GM12892 (cell line): ENCODE data around the gene CARMIL1.
A peak's percentile ranks its signal among the peaks of the same experiment; 100 is the strongest.

Source experiments
- DNase-seq: peaks from one replicate; pipeline ENCODE4 v3.0.0; 2011; ENCODE audit not compliant: insufficient read length
- FAIRE-seq: peaks from 2 replicates; lab custom pipeline; 2011; peaks lifted over from hg19 to GRCh38; lab: Jason Lieb, UNC
- POLR2A ChIP-seq: IDR thresholded peaks from 2 replicates; pipeline ENCODE4 v1.6.1; 2011; ENCODE audit warnings: low read depth, low read length, control low read depth
- POLR2AphosphoS5 ChIP-seq: IDR thresholded peaks from 2 replicates; pipeline ENCODE4 v1.6.1; 2011; ENCODE audit warnings: low read depth, low read length, control low read depth
- TAF1 ChIP-seq: IDR thresholded peaks from 2 replicates; pipeline ENCODE4 v1.6.1; 2011; ENCODE audit warnings: low read depth, mild to moderate bottlenecking, control low read depth, low read length, borderline replicate concordance

The CARMIL1 gene

DNA sequence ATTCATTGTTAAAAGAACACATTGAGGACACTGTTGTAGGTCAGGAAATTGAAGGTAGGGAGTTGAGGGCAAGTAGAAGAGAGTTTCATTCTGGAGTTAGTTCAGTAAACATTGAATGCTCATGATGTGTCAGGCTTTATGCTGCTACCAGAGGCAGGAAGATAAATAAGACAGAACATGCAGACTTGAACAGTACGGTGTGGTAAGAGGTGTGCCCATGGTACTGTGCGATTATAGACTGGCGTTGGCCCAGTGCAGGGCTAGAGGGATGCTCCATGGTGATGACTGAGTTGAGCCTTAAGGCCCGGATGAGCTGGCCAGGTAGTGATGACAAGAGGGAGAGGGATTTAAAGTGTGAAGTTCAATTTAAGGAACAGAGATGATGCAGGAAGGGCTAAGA, 50.8 kb downstream of the CARMIL1 start:
- DNase-seq (no peak), FAIRE-seq (peak; percentile 38)
- TF ChIP-seq TAF1, result no peak
- TF ChIP-seq POLR2AphosphoS5, result no peak
- TF ChIP-seq POLR2A, result no peak

DNA sequence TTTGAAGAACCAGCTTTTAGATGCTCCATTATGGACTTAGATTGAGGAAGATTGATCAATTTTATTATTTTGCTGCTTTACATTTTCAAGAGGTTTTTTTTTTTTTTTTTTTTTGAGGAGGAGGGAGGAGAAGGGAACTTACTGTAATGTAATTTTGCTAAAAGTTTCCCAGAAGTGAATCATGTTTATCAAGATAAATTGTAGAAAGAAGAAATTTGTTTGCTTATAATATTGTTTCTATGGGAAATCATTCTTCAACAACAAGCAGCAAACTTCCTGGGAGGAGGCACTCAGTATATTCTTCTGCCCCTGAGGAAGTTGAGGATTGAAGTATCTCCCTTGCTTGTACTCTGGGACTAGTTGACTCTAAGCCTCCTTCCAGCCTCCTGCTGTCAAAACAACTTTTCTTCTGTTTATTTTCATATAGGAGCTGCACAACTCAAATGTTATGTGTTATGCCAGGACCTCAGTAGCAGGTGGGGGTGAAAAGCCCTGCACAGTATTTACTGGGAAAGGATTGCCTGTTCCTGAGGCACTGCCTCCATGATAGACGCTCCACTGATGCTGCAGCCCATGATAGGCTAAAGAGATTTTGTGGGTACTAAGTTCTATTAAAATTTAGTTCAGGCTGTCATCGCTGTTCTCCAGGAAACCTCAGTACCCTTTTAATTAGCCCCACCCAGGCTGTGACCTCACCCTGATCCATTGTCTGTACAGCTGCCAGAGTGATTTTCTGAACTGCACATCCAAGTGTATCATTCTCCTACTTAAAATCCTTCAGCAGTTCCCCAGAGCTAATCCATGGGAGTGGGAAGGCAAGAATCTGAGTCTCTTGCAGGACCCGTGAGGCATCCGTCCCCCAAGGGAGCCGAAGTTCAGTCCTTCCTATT, 51.9 kb downstream of the CARMIL1 start:
- no peak for DNase-seq
- TF ChIP-seq POLR2AphosphoS5, result no peak
- no peak for TF ChIP-seq POLR2A
- TF ChIP-seq TAF1, result no peak
- FAIRE-seq, result no peak

DNA sequence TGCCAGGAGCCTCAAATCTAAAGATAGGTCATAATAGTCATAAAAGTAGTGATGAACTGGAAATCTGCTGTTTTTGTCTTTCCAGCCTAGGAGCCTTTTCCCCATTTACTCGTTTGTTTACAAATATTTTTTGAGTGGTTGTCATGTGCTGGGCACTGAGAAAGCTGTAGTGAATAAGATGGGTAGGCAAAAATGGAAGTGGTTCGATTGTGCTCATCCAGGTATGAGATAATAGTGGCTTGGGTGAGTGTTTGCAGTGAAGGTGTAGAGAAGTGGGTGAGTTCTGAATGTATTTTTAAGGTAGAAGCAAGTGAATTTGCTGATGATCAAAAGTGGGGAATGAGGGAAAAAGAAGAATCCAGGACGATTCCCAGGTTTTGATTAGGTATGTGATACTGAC, 53.0 kb downstream of the CARMIL1 start:
- no peak for FAIRE-seq
- no peak for TF ChIP-seq TAF1
- TF ChIP-seq POLR2A, result no peak
- no peak for TF ChIP-seq POLR2AphosphoS5
- DNase-seq, result no peak

DNA sequence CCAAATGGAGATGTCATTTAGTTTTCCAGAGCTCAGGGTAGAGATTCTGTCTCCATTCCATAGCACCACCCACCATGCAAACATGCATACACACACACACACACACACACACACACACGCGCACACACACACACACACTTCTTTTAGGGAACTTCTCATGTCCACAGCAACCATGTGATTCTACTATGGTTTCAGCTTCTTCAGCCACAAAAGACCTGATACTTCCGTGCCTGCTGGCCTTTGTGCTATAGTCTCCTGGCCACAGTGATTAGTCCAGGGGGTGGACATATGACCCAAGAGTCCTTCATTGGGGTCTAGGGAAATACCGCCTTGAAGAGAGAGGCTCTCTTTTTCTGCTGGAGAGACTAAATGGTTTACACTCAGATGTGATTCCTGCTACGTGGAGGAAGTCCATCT, 53.5 kb downstream of the CARMIL1 start:
- no peak for TF ChIP-seq POLR2AphosphoS5
- TF ChIP-seq POLR2A, result no peak
- no peak for TF ChIP-seq TAF1
- no peak for DNase-seq
- FAIRE-seq, result peak; percentile 67

DNA sequence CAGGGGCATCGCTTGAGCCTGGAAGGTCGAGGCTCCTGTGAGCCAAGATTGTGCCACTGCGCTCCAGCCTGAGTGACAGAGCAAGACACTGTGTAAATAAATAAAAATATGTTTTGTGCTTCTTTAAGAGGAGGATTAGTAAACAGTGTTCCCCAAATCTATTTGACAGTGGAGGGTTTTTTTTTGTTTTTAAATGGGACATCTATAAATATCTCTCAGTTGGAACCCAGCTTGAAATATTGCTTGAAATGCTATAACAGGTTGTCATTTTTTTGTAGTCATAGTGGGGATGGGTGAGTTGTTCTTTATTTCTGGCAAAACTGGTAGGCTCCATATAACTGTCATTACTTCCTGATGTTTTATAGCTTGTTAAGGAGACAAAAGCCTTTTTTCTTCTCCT, 54.3 kb downstream of the CARMIL1 start:
- DNase-seq (no peak), FAIRE-seq (no peak)
- TF ChIP-seq POLR2AphosphoS5 (no peak), TAF1 (no peak), POLR2A (no peak)

DNA sequence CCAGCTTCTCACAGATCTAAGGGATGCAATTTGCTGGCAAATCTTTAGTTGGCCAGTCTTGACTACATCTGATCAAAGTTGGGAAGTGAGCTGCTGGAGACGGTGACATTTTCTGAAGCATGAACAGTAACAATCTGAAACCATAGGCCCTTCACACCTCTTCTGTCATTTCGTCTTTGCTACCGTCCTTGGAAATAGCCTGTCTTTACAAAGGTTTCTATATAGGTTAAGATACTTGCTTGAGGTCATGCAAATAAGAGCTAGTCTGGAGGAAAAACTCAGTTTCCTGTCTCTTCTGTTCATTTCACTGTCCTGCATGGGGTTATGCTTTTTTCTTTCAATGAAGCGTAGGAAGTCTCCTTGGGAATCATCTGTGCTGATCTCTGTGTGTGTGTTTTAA, 55.6 kb downstream of the CARMIL1 start:
- FAIRE-seq (peak; percentile 21), DNase-seq (no peak)
- TF ChIP-seq POLR2AphosphoS5 (no peak), POLR2A (no peak), TAF1 (no peak)

DNA sequence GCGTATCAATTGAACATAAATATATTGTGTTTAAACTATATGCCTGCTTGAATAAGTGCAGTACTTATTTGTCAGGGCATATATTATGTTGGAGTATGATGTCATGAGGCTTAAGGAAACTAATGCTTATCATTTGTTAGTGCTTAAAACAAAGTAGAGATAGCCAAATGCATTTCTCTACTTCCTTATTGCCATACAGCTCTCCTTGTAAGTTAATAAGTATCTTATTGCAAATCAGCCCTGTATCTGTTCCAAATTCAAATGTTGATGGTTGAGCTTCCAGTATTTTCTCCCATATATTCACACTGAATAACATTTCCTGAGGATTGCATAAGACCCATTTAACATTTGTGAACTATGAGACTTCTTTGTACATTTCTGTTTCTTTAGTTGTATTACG, 57.8 kb downstream of the CARMIL1 start:
- DNase-seq (no peak), FAIRE-seq (no peak)
- TF ChIP-seq POLR2AphosphoS5 (no peak), POLR2A (no peak), TAF1 (no peak)

DNA sequence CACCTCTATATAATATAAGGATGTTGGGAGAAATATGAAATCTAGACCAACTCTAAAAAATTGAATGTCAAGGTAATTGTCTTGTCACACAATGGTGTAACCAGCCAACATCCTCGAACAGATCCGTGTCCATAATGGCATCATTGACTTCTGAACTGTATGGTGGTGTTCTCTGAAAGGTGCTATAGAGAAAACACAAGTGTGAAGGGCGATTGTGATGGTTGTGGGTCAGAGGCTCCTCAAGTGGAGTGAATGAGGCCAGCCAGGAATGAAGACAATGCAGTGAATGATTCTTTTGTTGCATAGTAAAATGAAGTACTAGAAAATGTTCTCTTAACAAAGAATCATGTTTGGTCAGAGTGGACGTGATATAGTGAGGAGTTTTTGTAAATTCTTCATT, 58.3 kb downstream of the CARMIL1 start:
- no peak for FAIRE-seq
- no peak for DNase-seq
- TF ChIP-seq TAF1 (no peak), POLR2A (no peak), POLR2AphosphoS5 (no peak)

DNA sequence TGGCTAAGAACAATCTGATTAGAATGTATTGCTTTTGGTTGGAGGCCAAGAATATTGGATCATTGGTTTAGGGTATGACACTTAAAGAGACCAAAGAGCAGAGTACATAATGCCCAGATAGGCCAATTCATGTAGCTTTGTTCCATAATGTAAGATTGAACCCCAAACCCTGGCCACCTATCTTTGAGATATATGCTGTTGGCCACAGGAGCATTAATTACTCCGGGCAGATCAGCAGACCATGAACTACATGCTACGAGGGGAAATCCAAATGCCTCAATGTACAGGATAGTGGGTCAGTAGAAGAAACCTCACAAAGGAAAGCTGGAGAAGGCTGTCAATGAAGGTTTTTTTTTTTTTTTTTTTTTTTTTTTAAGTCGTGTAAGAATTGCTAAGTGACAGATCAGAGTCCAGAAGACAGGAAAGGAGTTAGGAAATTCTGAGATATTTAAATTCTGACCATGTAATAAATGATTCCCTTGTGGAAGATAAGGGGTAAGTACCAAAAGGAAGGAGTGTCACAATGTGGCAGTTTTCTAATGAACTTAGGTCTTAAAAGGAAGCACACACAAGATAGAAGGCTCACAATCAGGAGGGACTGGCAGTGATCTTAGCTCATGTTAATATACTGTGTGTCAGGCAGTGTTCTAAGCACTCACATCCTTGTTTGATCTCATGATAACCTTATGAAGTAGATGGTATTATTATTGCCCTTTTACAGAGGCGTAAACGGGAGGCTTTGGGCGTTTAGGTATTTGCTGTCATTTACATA, 61.4 kb downstream of the CARMIL1 start:
- TF ChIP-seq POLR2AphosphoS5 (no peak), TAF1 (no peak), POLR2A (no peak)
- FAIRE-seq, result no peak
- DNase-seq, result no peak

DNA sequence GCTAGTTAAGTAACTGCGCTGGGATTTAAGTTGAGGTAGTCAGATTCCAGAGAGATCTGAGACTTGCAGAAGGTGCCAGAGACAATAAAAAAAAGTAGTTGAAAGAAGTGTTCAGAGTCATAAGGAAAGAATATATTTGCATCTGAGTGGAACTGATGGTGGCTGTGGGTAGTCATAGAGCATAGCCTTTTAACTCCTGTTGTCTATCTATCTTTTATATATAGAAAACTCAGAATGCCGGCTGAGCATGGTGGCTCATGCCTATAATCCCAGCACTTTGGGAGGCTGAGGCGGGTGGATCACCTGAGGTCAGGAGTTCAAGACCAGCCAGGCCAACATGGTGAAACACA, 62.0 kb downstream of the CARMIL1 start:
- DNase-seq (no peak), FAIRE-seq (no peak)
- TF ChIP-seq POLR2A (no peak), TAF1 (no peak), POLR2AphosphoS5 (no peak)

DNA sequence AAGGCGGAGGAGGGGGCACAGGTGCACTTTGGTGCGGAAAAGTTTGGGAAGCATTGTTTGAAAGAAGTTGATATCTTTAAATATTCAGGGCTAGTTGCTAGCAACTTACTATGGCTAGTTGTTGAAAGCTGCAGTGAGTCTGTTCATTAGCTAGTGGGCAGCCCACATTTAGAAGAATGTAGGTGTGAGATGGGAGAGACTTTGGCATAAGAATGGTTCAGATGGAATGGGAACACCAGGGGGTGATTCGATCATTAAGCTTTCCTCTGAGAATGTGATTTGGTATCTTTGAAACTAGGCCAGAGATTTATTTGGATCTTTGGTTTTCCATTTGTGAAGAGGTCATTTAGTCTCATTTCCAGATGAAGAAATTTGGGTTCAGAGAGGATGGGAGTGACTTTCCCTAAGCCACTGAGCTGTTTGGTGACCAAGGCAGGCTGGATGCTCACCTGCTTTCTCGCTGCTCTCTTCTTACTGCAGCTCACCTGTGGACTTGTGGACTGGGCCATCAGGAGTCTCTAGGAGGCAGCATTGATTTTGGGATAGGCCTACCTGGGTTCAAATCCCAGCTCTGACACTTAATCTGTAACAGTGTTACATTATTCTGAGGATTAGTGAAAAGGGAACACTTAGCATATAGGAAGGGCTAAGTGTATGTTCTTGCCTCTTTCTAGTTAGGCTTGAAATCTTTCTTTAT, 62.9 kb downstream of the CARMIL1 start:
- FAIRE-seq (no peak), DNase-seq (no peak)
- no peak for TF ChIP-seq TAF1
- TF ChIP-seq POLR2AphosphoS5, result no peak
